ENCODE measurements around the gene MYOZ2.
"Not testable (repeated sequence)": the region's sequence is repeated elsewhere in the genome, so short reads cannot be mapped to it uniquely, and the experiment has no call there.

The MYOZ2 gene

DNA sequence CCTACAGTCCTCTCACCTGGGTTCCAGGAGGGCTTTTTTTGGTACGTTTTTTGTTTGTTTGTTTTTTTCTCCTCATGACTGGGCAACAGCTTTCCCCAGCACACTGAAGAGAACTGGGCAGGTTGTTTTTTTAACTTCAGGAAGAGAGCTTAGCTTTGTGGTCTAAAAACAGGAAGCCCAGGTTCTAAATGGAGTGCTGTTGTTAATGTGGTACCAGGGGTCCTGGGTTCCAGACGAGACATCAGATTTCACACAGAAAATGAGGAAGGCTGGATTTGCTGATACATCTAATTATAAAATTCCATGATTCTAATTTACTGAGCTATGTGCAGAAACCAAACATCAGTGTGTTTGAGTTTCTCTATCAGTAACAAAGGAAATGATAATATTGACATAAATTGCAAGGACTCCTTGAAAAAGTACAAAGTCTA, 4.2 kb downstream of the MYOZ2 start (continued):
- TF ChIP-seq, protein P1, sequence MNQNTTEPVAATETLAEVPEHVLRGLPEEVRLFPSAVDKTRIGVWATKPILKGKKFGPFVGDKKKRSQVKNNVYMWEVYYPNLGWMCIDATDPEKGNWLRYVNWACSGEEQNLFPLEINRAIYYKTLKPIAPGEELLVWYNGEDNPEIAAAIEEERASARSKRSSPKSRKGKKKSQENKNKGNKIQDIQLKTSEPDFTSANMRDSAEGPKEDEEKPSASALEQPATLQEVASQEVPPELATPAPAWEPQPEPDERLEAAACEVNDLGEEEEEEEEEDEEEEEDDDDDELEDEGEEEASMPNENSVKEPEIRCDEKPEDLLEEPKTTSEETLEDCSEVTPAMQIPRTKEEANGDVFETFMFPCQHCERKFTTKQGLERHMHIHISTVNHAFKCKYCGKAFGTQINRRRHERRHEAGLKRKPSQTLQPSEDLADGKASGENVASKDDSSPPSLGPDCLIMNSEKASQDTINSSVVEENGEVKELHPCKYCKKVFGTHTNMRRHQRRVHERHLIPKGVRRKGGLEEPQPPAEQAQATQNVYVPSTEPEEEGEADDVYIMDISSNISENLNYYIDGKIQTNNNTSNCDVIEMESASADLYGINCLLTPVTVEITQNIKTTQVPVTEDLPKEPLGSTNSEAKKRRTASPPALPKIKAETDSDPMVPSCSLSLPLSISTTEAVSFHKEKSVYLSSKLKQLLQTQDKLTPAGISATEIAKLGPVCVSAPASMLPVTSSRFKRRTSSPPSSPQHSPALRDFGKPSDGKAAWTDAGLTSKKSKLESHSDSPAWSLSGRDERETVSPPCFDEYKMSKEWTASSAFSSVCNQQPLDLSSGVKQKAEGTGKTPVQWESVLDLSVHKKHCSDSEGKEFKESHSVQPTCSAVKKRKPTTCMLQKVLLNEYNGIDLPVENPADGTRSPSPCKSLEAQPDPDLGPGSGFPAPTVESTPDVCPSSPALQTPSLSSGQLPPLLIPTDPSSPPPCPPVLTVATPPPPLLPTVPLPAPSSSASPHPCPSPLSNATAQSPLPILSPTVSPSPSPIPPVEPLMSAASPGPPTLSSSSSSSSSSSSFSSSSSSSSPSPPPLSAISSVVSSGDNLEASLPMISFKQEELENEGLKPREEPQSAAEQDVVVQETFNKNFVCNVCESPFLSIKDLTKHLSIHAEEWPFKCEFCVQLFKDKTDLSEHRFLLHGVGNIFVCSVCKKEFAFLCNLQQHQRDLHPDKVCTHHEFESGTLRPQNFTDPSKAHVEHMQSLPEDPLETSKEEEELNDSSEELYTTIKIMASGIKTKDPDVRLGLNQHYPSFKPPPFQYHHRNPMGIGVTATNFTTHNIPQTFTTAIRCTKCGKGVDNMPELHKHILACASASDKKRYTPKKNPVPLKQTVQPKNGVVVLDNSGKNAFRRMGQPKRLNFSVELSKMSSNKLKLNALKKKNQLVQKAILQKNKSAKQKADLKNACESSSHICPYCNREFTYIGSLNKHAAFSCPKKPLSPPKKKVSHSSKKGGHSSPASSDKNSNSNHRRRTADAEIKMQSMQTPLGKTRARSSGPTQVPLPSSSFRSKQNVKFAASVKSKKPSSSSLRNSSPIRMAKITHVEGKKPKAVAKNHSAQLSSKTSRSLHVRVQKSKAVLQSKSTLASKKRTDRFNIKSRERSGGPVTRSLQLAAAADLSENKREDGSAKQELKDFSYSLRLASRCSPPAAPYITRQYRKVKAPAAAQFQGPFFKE (tag by site-specific recombination; IDR thresholded peaks at IDR 0.05; ENCODE audit: borderline replicate concordance), result no peak
- TF ChIP-seq ZBTB17 (tag by site-specific recombination; IDR thresholded peaks at IDR 0.05), result no peak
- TF ChIP-seq INSM2 (tag by site-specific recombination; IDR thresholded peaks at IDR 0.05), result no peak
- TF ChIP-seq ZNF501 (tag by site-specific recombination; IDR thresholded peaks at IDR 0.05), result no peak
- TF ChIP-seq, protein P2, sequence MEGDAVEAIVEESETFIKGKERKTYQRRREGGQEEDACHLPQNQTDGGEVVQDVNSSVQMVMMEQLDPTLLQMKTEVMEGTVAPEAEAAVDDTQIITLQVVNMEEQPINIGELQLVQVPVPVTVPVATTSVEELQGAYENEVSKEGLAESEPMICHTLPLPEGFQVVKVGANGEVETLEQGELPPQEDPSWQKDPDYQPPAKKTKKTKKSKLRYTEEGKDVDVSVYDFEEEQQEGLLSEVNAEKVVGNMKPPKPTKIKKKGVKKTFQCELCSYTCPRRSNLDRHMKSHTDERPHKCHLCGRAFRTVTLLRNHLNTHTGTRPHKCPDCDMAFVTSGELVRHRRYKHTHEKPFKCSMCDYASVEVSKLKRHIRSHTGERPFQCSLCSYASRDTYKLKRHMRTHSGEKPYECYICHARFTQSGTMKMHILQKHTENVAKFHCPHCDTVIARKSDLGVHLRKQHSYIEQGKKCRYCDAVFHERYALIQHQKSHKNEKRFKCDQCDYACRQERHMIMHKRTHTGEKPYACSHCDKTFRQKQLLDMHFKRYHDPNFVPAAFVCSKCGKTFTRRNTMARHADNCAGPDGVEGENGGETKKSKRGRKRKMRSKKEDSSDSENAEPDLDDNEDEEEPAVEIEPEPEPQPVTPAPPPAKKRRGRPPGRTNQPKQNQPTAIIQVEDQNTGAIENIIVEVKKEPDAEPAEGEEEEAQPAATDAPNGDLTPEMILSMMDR (tag by site-specific recombination; IDR thresholded peaks at IDR 0.05), result no peak

DNA sequence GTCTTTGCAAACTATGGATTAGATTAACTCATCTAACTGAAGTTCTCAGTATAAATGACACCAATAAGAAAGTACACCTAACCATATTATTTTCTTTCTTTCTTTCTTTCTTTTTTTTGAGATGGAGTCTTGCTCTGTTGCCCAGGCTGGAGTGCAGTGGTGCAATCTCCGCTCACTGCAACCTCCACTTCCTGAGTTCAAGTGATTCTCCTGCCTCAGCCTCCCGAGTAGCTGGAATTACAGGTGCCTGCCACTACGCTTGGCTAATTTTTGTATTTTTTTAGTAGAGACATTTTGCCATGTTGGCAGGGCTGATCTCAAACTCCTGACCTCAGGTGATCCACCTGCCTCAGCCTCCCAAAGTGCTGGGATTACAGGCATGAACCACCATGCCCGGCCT, 5.7 kb downstream of the MYOZ2 start:
- H3K36me3 ChIP-seq (ENCODE audit: control insufficient read depth in 2 of 2, insufficient read depth in 1 of 2, low read length in 2 of 2); H3K9me3 ChIP-seq (ENCODE audit: control insufficient read depth, insufficient read depth, low read depth, low read length); H3K27ac ChIP-seq (ENCODE audit: extremely low read depth, low read depth, low read length); H3K4me1 ChIP-seq (ENCODE audit: control insufficient read depth, insufficient read depth, low read length); H3K4me3 ChIP-seq (ENCODE audit: low read depth, low read length); CTCF ChIA-PET; POLR2A ChIA-PET: not testable (repeated sequence)

GRCh38 chr4:119142833-119143232, 7.2 kb downstream of the MYOZ2 start:
- Histone ChIP-seq H3K4me1 (ENCODE audit: control insufficient read depth, insufficient read depth, low read length) (no peaks in the 10 kb centered on the region), H3K27ac (ENCODE audit: extremely low read depth, low read depth, low read length) (no peak overlapping the region), H3K36me3 (ENCODE audit: control insufficient read depth in 2 of 2, insufficient read depth in 1 of 2, low read length in 2 of 2) (no peaks in the 10 kb centered on the region), H3K4me3 (ENCODE audit: low read depth, low read length) (no peak overlapping the region), H3K9me3 (ENCODE audit: control insufficient read depth, insufficient read depth, low read depth, low read length) (no peaks in the 10 kb centered on the region)
- ChIA-PET POLR2A (no interaction called here), CTCF (interaction anchor here (0.5 kb wide), 1 partner anchor 203 kb away, joined by 3 read pairs; no protein-coding TSS in a partner anchor)
- no peak for TF ChIP-seq ZBTB1 (tag by site-specific recombination; IDR thresholded peaks at IDR 0.05)
- TF ChIP-seq ZNF639 (tag by site-specific recombination; IDR thresholded peaks at IDR 0.05), result no peak
- no peak for TF ChIP-seq ZNF549 (tag by site-specific recombination; IDR thresholded peaks at IDR 0.05)
- no peak for TF ChIP-seq GLI4 (tag by site-specific recombination; IDR thresholded peaks at IDR 0.05)
- no peak for TF ChIP-seq ZBTB20 (tag by site-specific recombination; IDR thresholded peaks at IDR 0.05)
- TF ChIP-seq ZNF37A (tag by site-specific recombination; IDR thresholded peaks at IDR 0.05), result no peak
- no peak for TF ChIP-seq SCRT1 (tag by site-specific recombination; IDR thresholded peaks at IDR 0.05; ENCODE audit: borderline replicate concordance)
- TF ChIP-seq ZNF664 (tag by site-specific recombination; IDR thresholded peaks at IDR 0.05), result no peak
- no peak for TF ChIP-seq ZBTB8A (tag by site-specific recombination; IDR thresholded peaks at IDR 0.05)
- no peak for TF ChIP-seq ZNF677 (tag by site-specific recombination; IDR thresholded peaks at IDR 0.05)
- TF ChIP-seq SCRT2 (tag by site-specific recombination; IDR thresholded peaks at IDR 0.05), result no peak
- TF ChIP-seq ZNF341 (tag by site-specific recombination; IDR thresholded peaks at IDR 0.05; ENCODE audit: low read depth), result no peak
- no peak for TF ChIP-seq ZNF830 (tag by site-specific recombination; IDR thresholded peaks at IDR 0.05; ENCODE audit: low read depth)
- TF ChIP-seq ZBTB44 (tag by site-specific recombination; IDR thresholded peaks at IDR 0.05), result no peak
- no peak for TF ChIP-seq KLF16 (tag by site-specific recombination; IDR thresholded peaks at IDR 0.05)
